D341Med (cell line): ENCODE measurements around the gene CHCT1.
"Not testable (repeated sequence)": the region's sequence is repeated elsewhere in the genome, so short reads cannot be mapped to it uniquely, and the experiment has no call there.

Experiments used
- DNase-seq: peaks from one replicate; pipeline ENCODE4 v3.0.0; 2012; ENCODE audit warnings: low spot score

The CHCT1 gene

GRCh38 chr17:60422162-60422665 is at the start of gene CHCT1:
Gene CHCT1 (plus strand): TSS chr17:60422489. CDS start chr17:60422593, 104 bp downstream.
- no peak for DNase-seq

DNA sequence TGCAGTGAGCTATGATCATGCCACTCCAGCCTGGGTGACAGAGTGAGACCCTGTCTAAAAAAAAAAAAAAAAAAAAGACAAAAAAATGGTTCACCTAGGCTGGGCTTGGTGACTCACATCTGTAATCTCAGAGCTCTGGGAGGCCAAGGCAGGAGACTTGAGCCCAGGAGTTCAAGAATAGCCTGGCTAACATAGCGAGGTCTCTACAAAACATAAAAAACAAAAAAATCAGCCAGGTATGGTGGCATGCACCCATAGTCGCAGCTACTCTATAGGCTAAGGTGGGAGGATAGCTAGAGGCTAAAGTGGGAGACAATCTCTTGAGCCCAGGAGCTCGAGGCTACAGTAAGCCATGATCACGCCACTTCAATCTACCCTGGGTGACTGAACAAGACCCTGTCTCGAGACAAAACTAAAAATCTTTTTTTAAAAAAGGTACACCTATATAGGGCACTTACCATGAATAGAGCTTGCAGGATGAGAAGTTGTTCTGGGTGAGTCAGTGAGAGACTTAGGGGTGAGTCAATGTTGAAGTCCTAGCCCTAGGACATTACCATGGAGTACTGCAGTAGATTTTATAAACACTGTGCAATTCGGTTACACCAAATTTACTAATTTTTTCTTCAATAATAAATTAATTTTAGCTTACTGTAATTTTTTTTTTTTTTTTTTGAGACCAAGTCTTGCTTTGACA is 49.4 kb upstream of the CHCT1 start:
- no peak for DNase-seq

GRCh38 chr17:60378187-60378586 is 44.1 kb upstream of the CHCT1 start:
- not testable (repeated sequence) for DNase-seq

DNA sequence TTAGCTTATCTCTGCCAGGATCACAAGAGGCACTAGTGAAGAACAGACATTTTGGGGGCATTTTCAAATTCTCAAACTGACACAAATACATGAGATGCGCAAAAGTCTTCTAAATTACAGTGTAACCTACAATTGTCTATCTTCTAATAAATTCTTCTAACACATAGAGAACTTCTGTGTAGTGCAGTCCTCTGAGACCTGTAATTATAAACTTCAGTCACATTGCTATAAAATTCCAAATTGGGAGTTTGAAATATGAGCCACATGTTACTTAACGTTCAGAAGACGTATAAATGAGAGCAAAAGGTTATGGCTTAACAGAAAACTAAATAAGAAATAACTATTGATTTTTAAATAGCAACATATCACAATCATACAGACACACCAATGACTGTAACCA is 42.8 kb upstream of the CHCT1 start:
- DNase-seq: not testable (repeated sequence)

- DNase-seq: no peak
Measured at GRCh38 chr17:60381958-60382357, 40.3 kb upstream of the CHCT1 start.

DNA sequence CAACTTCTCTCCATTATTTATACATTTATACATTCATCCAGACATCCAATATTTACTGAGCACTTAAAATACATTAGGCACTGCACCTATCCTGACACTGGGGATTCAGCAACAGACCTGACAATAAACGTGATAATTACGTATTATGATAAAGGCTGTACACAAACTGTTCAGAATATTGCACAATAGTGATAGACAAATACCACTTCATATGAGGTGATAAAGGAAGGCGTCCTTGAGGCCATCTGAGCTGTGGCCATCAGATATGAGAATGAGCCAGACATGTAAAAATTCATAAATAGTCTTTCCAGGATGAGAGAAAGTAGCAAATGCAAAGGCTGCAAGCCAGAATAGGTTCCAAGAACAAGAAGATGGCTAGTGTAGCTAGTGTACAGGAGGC is 38.9 kb upstream of the CHCT1 start:
- DNase-seq: no peak

- DNase-seq: not testable (repeated sequence)
Measured at GRCh38 chr17:60384921-60385320, 37.4 kb upstream of the CHCT1 start.

- DNase-seq: no peak
Measured at GRCh38 chr17:60386147-60387058, 35.9 kb upstream of the CHCT1 start.

- DNase-seq: no peak
Measured at GRCh38 chr17:60387666-60388065, 34.6 kb upstream of the CHCT1 start.

DNA sequence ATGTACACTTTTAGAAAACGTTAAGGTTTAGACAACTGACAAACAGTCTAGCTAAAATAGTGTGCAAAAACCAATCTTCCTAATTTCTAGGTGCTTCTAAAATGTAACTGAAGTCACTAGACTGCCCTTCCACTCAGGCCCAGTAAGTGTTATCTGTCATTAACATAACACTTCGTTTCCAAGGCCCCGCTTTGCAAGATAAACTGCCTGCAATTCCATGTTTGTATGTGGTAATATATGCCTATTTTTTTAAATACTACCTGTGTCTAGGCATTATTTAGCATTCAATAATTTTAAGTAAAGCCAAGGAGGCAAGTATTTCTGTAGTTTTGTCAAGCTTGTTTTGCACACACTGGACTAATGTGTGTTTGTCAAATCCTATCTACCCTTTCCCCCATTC is 33.5 kb upstream of the CHCT1 start:
- DNase-seq: no peak

GRCh38 chr17:60390186-60390585 is 32.1 kb upstream of the CHCT1 start:
- DNase-seq: no peak

GRCh38 chr17:60390925-60391470 is 31.3 kb upstream of the CHCT1 start:
- peak; percentile 68 for DNase-seq

- no peak for DNase-seq
Measured at GRCh38 chr17:60391471-60392041, 30.7 kb upstream of the CHCT1 start.

- DNase-seq: peak; percentile 99
Measured at GRCh38 chr17:60392042-60392844, 30.0 kb upstream of the CHCT1 start, which contains the start of gene USP32. Gene USP32 (minus strand): TSS chr17:60392133. CDS start chr17:60391939, 194 bp downstream.

DNA sequence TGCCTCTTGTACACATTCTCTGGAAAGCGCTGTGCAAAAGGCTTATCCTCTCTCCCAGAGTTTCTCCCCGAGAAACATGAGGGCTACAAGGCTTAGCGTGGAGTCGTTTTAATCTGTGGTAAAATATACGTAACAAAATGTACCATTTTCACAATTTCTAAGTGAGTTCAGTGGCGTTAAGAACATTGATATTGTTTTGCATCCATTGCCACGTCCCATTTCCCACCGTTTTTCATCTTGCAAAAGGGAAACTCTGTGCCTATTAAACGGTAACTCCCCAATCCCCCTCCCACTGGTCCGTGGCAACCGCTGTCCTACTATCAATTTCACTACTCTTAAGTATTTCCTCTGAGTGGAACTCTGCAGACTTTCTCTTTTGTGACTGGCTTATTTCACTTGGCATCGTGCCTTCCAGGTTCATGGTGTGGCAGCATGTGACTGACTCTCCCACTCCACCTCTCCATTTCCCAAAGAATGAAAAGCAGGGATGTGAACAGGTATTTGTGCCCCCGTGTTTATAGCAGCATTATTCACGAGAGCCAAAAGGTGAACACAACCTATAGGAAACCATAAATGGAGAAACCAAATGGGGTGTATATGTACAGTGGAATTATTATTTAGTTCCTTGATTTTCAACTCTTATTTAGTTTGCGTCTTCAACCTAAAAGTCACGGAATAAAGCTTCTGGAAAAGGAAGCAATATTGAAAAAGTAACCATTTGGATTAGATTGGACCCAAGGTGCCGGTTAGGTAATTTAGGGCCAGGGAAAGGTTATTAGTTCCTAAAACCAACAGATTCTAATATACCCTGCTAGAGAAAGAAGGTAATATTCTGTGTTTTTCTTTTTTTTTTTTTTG is 29.2 kb upstream of the CHCT1 start:
- peak; percentile 42 for DNase-seq

DNA sequence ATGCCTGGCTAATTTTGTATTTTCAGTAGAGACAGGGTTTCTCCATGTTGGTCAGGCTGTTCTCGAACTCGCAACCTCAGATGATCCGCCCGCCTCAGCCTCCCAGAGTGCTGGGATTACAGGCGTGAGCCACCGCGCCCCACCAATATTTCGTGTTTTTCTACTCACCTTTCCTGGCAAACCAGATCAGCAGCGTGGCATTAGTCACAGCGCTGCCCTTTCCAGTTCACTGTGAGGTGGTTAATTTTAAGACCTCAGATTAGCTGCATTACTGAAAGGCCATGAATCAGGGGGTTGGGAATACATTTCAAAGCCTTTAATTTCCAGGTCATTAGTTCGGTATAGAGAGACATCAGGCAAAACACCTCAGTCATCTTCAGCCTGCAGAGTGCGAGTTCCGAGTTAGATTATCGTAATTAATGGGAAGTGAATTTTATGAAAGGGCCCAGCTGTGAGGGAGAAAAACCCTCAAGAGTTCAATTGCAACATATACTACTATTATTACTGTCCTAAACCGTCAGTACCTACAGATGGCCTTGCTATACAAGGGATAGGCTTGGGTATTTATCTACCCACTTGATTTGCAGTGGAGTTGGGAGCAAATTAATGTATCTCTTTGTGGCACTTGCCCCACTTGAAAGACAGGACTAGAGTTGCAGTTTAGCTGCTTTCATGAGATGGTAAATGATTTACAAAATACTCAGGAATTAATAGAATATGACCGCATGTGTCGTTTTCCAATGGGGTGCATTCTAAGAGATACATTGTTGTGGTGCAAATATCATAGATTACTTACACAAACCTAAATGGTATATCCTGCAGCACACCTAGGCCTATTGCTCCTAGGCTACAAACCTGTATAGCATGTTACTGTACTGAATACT is 28.2 kb upstream of the CHCT1 start:
- no peak for DNase-seq

GRCh38 chr17:60395508-60396065 is 26.7 kb upstream of the CHCT1 start:
- DNase-seq: no peak

- no peak for DNase-seq
Measured at GRCh38 chr17:60396412-60396811, 25.9 kb upstream of the CHCT1 start.
